GM18505 (cell line): ENCODE results near the gene MRPL10.

Experiments
- ATAC-seq: cut with Tn5 transposase; IDR thresholded peaks from one replicate; pipeline ENCODE4 v1.9.1; 2021; ENCODE audit not compliant: unreplicated experiment
- POLR2A ChIP-seq: IDR thresholded peaks from 4 replicates; pipeline ENCODE4 v1.6.1; 2011; ENCODE audit warnings: borderline replicate concordance; ENCODE audit not compliant: insufficient read depth, insufficient read length; ENCODE audit errors: extremely low read depth

MRPL10 gene

DNA sequence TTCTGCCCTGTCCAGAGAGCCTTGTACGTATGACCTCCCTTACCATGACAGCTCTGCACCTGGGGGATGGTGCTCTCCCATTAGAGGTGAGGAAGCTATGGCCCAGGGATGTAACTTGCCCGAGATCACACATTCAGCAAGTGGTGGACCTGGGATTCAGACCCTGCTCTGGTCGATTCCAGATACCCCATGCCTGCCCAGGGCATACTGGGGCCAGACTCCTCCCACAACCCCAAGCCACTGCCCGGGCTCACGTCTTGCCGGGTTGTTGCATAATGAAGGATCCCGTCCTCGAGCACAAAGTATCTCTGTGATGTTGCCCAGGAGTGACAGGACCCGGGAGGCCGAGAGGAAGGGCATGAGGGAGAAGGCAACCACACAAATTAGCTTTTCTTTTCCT, 11.9 kb downstream of the MRPL10 start:
- no peak for ATAC-seq
- no peak for TF ChIP-seq POLR2A

DNA sequence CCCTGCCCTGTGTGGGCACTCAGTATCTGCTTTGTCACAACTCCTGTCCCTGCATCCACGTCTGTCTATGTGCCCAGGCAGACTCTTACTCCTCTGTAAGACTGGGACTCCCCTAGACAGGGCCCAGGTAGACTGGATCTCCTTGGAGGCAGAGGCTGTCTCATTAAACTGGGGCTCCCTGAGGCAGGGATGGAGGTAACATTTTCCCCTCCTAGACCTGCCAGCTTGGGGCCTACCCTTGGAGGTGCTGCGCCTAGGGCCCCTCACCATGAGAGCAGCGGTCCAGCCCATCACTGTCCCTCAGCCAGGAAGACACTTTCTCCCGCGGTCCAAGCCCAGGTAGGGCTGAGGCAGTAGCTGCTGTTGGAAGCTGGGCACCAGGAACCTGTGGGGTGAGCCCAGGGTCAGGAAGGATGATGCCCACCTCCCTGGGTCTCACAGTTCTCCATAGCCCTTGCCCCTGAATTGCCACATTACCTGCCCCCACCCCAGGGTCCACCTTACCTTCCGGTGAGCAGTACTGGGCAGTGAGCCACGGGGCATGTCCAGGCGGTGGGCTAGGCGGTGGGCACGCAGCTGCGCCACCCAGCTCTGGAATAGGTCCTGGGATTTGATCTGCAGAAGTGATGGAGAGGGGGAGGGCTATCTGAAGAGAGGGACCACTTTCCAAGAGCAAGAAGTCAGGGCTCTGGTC, 13.2 kb downstream of the MRPL10 start:
- no peak for TF ChIP-seq POLR2A
- no peak for ATAC-seq

DNA sequence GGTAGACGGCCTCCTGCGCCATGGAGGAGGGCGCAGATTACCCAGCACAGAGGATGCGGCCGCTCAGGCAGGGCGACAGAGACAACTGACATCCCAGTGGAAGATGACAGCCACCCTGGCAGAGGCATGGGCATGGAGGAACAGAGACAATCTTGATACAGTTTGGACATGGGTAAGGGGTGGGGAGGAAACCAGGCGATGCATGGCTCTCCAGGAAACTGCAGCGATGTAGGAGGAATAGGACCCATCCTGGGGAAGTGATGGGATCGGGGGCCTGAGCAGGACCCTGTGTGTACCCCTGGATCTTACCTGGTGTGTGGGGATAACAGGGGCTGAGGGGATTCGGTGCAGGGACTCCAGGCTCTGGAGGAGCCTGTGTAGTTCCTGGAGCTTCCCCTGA, 14.4 kb downstream of the MRPL10 start:
- no peak for ATAC-seq
- no peak for TF ChIP-seq POLR2A

DNA sequence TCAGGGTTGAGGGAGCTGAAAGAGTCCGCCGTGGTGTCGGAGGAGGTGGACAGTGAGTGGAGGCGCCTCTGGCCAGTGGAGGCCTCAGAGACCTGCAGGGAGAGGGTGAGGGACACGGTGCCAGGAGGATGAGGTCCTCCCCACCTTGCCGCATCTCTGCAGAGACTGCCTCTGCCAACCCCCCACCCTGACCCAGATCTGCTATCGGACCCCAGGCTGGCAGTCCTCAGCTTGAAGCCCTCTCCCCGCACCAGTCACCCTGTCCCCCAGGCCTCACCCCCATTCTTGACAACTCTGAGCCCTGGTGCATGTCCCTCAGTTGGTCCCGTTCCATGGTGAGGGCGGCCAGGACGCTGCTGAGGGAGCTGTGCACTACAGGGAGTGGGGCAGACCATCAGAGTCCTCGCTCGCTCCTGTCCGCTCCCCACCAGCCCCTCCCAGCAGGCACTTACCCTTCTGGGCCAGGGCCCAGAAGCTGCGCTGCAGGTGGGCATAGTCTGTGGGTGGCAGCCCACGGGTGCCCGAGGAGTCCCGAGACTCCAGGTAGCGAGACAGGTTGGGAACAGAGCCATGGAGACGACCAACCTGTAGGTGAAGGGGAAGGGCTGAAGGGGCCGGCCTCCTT, 15.1 kb downstream of the MRPL10 start:
- ATAC-seq, result no peak

DNA sequence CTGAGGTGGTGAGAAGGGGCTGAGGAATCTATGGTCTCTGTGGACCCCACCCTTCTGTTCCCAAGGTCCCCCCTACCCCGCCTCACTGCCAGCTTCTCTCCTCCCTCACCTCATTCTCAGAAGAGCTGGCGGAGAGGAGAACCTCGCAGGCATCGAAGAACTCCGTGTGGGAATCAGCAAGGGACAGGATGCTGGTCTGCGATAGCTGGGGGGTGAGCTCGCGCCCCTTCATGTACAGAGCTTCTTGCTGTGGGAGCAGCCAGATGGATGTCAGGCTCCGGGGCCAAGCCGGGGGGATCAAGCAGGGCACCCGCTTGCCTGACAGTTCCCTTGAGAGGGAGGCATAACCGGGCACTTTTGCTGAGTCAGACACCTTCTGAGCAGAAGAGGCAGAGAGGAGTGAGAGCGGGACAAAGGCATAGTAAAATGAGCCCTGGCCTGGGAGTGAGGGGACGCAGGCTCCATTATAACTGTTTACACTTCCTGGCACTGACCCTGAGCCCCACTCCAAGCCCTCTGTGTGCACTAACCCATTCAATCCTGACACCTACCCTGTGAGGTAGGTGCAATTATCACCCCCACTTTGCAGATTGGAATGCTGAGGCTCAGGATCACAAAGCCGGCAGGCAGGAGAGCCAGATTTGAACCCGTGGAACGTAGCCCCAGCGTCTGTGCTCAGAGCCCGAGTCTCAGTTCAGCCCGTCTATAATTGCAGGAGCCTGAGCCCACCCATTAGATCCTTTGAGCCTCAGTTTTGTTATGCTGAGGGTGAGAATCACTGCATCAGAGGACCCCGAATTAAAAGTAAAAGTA, 16.0 kb downstream of the MRPL10 start:
- no peak for ATAC-seq
- TF ChIP-seq POLR2A, result no peak

More for the DNA sequence above, 15.1 kb downstream of the MRPL10 start:
- TF ChIP-seq POLR2A, result no peak

DNA sequence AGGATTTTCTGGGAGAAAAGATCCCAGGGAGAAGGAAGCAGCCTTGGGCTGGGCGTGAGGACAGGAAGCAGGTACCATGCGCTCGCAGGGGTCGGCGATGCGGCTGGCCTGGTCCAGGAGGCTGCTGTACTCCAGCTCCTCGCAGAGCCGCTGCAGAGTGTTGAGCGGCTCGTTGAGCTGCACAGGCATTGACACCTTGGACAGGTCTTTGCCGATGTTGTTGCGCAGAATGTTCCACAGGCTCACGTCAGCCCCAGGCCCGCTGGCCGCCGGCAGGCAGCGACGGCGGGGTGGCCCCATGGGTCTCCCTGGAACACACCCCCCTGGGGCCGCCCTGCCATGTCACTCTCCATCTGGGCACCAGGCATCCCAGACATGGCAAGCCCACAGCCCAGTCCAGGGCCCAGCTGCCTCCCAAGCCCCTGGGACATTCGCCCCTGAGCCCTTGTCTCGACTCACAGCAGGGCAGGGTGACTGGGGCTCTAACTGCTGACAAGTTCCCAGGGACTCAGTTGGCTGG, 17.8 kb downstream of the MRPL10 start:
- TF ChIP-seq POLR2A, result no peak
- no peak for ATAC-seq

DNA sequence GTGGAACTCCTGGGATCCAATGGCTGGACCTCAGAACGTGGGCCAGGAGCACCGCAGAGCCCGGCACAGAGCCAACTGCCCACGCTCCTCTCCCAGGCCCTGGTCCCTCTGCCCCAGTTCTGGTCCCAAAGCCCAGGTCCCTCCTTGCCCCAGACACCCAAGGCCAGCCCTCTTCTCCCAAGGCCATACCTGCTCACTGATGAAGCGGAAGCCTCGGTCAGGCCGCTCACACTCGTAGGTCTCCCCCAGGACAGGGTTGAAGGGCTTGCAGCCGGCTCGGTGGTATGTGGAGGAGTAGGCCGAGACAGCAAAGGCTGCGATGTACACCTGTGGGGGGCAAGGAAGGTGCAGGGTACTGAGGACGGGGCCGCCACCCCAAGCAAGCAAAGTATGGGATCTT, 18.3 kb downstream of the MRPL10 start:
- TF ChIP-seq POLR2A, result no peak
- no peak for ATAC-seq

DNA sequence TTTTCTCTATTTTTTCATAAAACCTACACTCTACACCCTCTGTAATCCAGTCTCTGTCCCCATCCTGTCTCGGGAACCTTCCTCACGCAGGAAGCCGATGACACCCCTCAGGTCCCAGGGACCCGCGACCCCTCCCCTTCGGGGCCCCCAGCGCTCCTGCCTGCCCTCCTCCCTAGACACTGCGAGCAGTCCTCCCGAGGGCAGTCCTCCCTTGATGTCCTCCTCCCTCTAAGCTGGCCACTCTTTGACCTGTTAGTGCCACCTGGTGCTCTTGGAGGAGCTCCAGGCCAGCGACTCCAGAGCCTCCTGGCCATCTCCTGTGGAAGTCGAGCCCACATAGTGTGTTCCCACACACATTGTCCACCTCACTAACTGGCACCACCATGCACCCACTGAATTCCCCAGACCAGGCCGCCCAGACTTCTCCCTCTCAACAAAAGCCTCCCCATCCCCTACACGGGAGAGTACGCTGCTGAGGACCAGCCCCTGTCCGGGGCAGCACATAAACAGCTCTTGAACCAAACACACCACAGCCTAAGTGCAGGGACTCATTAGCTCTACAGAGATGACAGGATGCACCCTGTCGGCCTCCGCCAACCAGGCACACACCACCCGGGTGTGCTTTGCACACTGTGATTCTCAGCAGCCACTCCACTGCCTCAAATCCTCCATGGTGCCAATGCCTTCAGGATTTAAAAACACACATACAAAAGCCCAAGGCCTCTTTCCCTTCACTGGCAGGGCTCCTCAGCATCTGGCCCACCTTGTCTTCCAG, 19.0 kb downstream of the MRPL10 start:
- TF ChIP-seq POLR2A, result no peak
- no peak for ATAC-seq

DNA sequence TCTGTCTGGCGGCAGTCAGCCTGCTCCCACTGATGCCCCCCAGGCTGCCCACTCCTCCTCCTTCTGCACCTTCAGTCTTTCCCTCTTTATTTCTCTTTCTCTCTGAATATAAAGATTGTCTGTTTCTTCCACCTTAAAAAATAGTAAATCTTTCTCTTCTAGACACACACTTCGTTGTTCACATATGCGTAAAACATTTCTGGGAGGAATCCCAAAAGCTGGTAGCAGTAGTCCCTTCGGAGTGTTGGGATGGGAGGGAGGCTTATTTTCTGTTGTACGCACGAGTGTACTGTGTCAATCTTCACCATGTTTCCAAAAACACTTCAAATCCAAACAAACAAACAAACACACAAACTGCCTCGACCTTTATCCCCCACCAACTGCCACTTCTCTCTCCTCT, 19.6 kb downstream of the MRPL10 start:
- no peak for ATAC-seq
- no peak for TF ChIP-seq POLR2A

DNA sequence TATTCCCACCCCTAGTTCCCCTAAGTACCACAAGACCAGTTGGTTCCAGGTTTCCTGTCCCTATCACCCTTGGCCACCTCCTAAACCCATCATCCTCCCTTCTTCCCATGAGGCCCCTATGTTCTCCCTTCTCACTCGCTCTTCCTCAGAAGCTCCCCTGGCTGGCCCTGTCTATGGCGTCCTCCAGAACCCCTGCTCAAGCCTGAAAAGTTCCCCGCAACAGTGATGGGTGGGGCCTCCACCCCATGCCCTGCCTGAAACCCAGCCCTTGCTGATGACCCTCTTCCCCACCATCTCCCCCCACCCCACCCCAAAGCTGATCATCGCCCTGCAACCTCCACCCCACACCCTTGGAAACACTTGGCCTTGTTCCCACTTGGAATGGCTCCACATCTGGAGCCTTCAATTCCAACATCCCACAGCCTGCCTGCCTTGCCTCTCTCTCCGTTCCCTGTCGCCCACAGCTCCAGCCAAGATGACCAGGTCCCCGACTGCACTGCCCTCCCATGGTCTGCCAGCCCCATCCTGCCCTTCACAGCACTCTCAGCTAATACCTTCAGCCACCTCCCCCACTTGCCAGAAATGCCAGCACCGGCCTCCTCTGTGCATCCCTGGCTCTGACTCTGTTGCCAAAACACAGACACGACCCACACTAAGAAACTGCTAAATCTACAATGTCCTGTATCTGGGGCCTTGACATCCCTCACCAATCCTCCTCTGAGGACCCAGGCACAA, 20.3 kb downstream of the MRPL10 start:
- no peak for ATAC-seq
- no peak for TF ChIP-seq POLR2A

DNA sequence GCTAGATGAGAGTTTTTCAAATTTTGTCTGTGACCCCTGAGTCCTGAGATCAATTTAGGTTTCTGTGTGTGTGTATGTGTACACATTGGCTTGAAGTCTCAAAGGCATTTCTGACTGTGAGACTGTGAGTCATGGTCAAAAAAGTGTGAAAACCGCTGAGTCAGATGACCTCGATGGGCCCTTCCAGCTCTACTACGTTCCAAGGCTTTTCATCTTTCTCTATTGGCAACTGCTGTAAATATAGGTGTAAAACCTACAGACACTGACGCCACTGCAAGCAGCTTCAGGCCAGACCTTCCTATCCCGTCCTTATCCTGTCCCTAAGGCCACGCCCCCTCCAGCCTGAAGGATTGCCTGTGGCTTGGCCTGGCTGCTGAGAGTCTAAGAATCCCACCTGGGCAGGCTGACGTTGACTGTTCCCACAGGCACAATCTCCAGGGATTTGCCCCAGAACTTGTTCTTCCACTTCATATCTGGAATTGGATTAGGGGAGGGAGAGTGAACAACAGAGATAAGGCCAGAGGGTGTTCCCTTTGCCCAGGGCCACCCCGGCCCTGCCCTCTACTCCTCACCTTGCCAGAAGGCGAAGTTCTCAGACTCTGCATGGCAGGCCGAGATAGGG, 21.0 kb downstream of the MRPL10 start:
- no peak for TF ChIP-seq POLR2A
- ATAC-seq, result no peak
